D721Med (cell line): ENCODE measurements around the gene SLC7A11.

Experiments
- DNase-seq: peaks from one replicate; pipeline ENCODE4 v3.0.0; 2011; ENCODE audit warnings: low spot score; ENCODE audit not compliant: insufficient read length
- FAIRE-seq: peaks from 2 replicates; lab custom pipeline; 2011; peaks lifted over from hg19 to GRCh38; lab: Jason Lieb, UNC
- TF ChIP-seq, protein P1 (sequence below): IDR thresholded peaks from 2 replicates; pipeline ENCODE4 v1.5.1; 2012; ENCODE audit warnings: mild to moderate bottlenecking, control low read depth; ENCODE audit not compliant: insufficient read depth; ENCODE audit errors: missing control alignments

SLC7A11 gene

DNA sequence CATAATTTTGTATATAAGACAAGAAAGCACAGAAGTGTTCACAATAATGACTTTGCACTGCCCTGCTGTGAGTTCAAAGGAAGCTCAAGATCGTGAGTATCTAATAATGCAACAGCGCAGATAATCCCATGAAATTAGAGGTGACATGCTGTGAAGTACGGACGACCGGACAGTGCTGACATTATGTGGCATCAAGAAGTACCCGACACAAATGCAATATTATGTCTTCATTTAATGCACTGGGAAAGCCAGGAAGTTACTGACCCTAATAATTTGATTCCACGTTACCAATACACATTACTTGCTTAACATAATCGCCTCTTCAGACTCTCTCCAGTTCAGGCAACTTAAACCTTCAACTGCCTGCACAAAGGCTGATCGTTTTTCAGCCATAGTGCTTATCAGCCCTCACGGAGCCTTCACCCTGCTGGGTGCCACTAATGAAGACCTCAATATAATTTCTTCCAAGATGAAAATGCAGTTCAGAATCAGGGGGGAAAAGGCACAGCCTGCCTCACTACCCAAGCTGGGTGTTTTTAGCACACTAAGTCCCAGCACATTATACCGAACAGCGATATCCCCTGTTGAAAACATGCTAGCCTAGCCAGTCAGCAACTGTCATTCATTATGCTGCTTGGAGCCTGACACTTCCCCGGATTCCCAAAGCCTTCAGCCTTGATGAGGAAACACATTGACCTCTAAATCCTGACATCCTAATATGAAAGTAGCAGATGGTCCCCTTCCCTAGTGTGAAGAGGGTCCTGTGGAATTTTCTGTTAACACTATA, 56.1 kb downstream of the SLC7A11 start:
- FAIRE-seq = no peak

DNA sequence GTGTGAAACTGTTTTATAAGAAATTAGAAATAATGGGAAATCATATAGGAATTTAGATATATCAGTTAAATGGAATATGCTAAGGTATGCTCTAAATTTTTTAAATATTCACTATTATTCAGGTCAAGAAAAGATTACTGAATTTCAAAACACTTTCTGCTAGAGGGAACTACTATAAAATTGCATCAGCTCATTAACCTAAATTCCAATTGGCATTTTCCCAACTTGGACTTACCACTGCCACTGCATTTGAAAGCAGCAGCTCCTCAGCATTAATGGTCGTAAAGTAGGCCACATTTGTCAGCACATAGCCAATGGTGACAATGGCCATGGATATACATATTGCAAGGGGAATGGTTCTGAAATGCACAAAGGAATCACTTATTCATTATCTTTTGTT, 57.3 kb downstream of the SLC7A11 start:
- FAIRE-seq (no peak), DNase-seq (no peak)
- TF ChIP-seq, protein P1, sequence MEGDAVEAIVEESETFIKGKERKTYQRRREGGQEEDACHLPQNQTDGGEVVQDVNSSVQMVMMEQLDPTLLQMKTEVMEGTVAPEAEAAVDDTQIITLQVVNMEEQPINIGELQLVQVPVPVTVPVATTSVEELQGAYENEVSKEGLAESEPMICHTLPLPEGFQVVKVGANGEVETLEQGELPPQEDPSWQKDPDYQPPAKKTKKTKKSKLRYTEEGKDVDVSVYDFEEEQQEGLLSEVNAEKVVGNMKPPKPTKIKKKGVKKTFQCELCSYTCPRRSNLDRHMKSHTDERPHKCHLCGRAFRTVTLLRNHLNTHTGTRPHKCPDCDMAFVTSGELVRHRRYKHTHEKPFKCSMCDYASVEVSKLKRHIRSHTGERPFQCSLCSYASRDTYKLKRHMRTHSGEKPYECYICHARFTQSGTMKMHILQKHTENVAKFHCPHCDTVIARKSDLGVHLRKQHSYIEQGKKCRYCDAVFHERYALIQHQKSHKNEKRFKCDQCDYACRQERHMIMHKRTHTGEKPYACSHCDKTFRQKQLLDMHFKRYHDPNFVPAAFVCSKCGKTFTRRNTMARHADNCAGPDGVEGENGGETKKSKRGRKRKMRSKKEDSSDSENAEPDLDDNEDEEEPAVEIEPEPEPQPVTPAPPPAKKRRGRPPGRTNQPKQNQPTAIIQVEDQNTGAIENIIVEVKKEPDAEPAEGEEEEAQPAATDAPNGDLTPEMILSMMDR = no peak

More for the DNA sequence above, 56.1 kb downstream of the SLC7A11 start:
- TF ChIP-seq, protein P1 = no peak
- DNase-seq = no peak

DNA sequence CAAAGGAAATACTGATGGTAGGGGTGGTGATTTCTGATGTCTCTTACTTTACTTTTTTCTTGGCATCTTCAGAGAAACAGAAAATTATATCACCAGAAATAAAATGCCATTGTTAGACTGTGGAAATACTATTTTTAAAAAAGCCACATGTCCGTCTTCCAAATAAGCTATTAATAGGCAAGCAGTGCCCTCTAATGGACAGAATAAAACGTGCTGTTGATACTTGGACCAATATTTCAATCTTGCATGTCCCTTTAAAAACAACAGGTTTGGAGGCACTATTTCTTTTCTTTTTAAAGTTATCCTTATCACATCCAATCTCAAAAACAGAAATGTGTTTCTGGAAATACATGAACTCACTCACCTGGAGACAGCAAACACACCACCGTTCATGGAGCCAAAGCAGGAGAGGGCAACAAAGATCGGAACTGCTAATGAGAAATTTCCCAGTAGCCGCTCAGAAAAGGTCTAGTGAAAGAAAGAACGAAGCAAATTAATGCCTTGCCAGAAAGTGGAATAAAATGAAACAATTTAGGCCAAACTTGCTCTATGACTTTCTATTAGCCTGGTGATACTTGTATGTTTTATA, 59.2 kb downstream of the SLC7A11 start:
- no peak for DNase-seq
- peak; percentile 96 for FAIRE-seq
- TF ChIP-seq, protein P1 = peak; percentile 83

DNA sequence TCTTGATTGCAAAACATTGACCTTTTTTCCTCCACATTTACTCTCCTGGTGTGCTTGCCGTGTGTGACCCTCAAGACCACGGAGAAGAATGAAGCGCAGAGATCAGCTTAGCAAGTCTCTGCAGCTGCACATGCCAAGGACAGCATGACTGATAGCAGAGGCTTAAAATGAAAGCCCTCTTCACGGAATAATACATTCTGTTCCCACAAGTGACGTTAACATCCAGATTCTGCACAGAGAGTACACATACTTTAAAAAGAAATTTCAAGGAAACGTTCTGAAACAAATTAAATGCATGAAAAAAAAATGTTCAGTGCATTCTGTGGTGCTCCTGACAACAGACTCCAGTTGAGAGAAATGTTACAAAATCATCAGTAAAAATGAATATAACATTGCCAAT, 60.9 kb downstream of the SLC7A11 start:
- DNase-seq (no peak), FAIRE-seq (no peak)
- TF ChIP-seq, protein P1 = no peak

DNA sequence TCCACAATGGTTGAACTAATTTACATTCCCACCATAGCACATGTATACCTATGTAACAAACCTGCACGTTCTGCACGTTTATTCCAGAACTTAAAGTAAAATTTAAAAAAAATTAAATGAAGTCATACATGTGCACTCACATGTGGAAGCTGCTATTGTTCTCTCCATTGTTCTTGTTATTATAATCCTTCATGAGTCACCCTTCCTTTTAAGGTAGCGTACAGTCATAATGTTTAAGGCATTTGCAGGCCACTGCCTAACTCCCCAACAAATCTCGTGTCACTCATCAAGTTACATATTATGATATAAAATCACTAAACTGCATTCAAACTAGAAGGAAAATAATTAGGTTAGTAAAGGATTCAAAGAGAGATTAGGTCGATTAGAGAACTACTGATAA, 63.6 kb downstream of the SLC7A11 start:
- no peak for FAIRE-seq
- TF ChIP-seq, protein P1 = no peak
- no peak for DNase-seq

DNA sequence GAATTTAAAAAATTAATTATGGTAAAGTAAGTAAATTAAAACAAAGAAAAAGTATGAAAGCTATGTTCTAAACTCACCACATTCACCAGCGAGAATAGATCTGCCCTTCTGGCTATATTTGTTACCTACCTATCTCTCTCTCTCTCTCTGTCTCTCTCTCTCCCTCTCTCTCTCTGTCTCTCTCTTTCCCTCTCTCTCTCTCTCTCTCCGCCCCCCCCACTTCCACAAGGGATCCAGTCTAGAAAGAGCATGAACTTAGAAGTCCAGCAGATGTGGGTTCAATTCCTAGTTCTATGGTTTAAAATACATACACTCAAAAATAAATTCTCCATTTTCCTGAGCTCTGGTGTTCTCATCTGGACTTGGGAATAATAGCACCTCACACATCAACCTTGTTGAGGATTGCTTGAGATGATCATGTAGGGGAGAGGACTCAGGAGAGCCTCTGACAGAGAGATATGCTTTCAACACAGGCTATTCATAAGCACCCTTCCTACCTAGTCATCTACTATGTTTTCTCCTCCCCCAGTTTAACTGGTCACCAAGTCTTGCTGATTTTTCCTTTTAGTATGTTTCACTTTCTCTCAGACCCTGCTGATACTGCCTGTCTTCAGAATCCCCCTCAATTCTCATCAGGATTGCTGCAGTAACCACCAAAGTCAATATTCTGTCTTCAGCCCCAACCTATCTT, 64.7 kb downstream of the SLC7A11 start:
- TF ChIP-seq, protein P1 = no peak
- no peak for FAIRE-seq
- no peak for DNase-seq
